Left kidney (tissue), 8 donors: ENCODE results near the gene ULBP2. TPM values are rescaled to one million over a fixed set of nuclear protein-coding genes. Genes with fewer than 3 reads are reported as not detected.
A peak's percentile ranks its signal among the peaks of the same experiment; 100 is the strongest.

Source experiments
- DNase-seq: peaks from one replicate; pipeline ENCODE4 v3.0.0-alpha.2; 2013
- long read RNA-seq, 8 donors: transcript quantifications; one replicate each; lab custom pipeline, GENCODE V29; 2026
- polyA plus RNA-seq: library from polyadenylated mRNA; unstranded; fragments of 120-200 nt; gene quantifications from one replicate; pipeline ENCODE4 v1.2.1, GENCODE V29; 2013; ENCODE audit not compliant: insufficient read length

Gene ULBP2
- polyA plus RNA-seq: 0.88 TPM
- long read RNA-seq, donor 1, partial matches to known transcripts: 0 of 1 reads
- long read RNA-seq, donor 1, other reads (novel, unspliced or antisense): 0 of 1 reads
- long read RNA-seq, donor 2: 0 reads
- long read RNA-seq, donor 3: 0 reads
- long read RNA-seq, donor 4: 0 reads
- long read RNA-seq, donor 5, partial matches to known transcripts: 0 of 2 reads
- long read RNA-seq, donor 5, other reads (novel, unspliced or antisense): 0 of 2 reads
- long read RNA-seq, donor 6: 0 reads
- long read RNA-seq, donor 7: 0 reads
- long read RNA-seq, donor 8, partial matches to known transcripts: 0 of 1 reads
- long read RNA-seq, donor 8, other reads (novel, unspliced or antisense): 0 of 1 reads

GRCh38 chr6:149941583-149942460 is at the start of gene ULBP2:
Gene ULBP2, plus strand, starts transcription at chr6:149942014. Its CDS starts 59 bp downstream, at chr6:149942073.
- DNase-seq: peak; percentile 78

GRCh38 chr6:149895048-149895590 is 46.7 kb upstream of the ULBP2 start:
- no peak for DNase-seq

- DNase-seq: no peak
Observed at GRCh38 chr6:149895833-149896271, 46.0 kb upstream of the ULBP2 start.

- DNase-seq: no peak
Observed at GRCh38 chr6:149896491-149896890, 45.3 kb upstream of the ULBP2 start.

- DNase-seq: no peak
Observed at GRCh38 chr6:149897015-149897697, 44.7 kb upstream of the ULBP2 start.

GRCh38 chr6:149897855-149898744 is 43.7 kb upstream of the ULBP2 start, which contains the start of gene RAET1E:
Gene RAET1E, minus strand, starts transcription at chr6:149898113. Its CDS starts 7,212 bp downstream, at chr6:149890901.
- no peak for DNase-seq

- DNase-seq: no peak
Observed at GRCh38 chr6:149898966-149899365, 42.8 kb upstream of the ULBP2 start.

GRCh38 chr6:149899486-149899885 is 42.3 kb upstream of the ULBP2 start:
- DNase-seq: no peak

GRCh38 chr6:149899926-149900619 is 41.7 kb upstream of the ULBP2 start:
- DNase-seq: no peak

- DNase-seq: no peak
Observed at GRCh38 chr6:149900620-149901443, 41.0 kb upstream of the ULBP2 start.

- DNase-seq: no peak
Observed at GRCh38 chr6:149901444-149902140, 40.2 kb upstream of the ULBP2 start.

- no peak for DNase-seq
Observed at GRCh38 chr6:149903938-149904611, 37.7 kb upstream of the ULBP2 start.

- DNase-seq: no peak
Observed at GRCh38 chr6:149904661-149905370, 37.0 kb upstream of the ULBP2 start.

- DNase-seq: no peak
Observed at GRCh38 chr6:149905371-149905910, 36.4 kb upstream of the ULBP2 start.

- DNase-seq: no peak
Observed at GRCh38 chr6:149905911-149906371, 35.9 kb upstream of the ULBP2 start.

GRCh38 chr6:149906405-149906804 is 35.4 kb upstream of the ULBP2 start:
- no peak for DNase-seq

GRCh38 chr6:149907317-149907716 is 34.5 kb upstream of the ULBP2 start:
- no peak for DNase-seq
